ENCODE results near the gene SIAH2.

The SIAH2 gene

DNA sequence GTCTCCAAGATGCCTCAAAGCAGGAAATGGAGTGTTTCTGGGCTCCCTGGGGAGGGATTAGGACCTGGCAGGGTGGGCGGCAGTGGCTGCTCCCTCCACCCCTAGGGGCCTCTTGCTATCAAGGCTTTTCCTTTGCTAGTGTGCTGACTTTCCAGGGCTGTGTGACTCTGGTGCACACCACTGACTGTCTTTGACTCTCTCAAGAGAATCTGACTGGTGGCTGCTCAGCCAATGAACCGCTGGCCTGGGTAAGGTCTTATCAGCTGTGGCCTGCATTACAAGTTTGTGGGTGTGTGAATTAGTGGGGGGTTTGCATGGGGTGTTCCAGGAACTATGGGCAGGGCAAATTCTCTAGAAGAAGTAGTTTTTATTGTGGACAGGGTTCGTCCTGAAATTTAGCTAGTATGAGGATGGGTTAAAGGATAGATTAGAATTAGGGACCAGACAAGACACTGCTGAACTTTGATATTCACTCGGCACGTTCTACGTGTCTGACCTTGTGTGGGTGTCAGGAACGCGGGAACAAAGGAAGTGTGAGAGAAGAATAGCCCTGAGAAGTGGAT is 29.5 kb downstream of the SIAH2 start:
- DNase-seq = no peak

DNA sequence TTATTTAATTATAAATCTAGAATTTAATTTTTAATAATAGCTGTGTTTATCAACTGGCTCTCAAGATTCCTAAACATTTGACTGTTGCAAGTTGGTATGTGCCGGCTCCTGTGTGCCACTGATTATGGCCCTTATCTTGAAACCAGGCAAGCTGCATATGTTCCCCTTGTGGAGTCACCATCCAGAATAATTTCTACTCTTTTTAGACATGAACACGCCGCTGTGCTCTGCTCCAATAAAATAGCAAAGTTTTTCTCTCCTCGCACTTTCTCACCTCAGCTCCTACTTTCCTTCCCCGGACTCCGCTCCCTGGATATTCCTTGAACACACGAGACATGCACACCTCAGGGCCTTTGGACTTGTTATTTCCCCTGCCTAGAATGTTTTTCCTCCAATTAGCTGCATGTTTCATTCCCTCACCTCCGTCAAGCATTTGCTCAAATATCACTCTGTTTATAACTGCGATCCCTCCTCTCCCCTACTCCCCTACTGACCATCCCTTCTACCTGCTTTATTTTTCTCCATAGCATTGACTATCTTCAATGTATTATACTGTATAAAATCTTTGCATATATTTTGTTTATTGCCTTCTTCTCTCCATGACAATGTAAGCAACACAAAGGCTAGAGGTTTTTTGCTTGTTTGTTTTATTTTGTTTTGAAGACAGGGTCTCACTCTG is 33.1 kb downstream of the SIAH2 start:
- DNase-seq = no peak

DNA sequence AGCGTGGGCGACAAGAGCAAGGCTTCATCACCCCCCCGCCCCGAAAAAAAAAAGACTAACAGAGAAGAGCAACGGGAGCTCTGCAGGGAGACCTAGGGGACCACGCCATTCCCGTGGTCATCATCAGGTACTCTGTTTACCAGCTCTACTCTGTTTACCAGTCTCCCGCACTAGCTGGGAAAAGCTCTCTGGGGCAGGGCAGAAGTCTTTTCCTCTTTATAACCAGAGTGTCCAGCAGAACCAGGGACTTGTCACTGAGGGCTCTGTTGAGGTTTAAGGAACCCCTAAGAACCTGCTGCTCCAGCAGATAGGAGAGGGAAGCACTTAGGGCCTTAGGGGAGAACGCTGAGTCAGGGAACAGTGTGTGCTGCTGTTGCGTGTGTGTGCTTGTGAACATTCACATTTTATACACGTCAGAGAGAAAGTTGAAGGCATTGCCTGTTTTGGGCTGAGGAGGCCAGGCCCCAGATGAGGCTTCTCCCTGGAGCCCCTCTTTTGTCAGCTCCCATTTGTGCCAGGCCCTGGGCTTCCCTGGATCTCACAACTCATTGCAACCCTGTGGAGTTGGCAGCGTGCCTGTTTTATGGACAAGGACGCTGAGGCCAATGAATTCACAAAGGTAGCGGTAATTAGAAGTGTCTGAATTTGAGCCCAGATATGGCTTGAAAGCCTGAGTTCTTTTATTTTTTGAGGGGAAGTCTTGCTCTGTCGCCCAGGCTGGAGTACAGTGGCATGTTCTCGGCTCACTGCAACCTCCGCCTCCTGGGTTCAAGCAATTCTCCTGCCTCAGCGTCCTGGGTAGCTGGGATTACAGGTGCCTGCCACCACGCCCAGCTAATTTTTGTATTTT is 35.1 kb downstream of the SIAH2 start:
- no peak for DNase-seq

GRCh38 chr3:150725548-150725947 is 37.4 kb downstream of the SIAH2 start:
- DNase-seq = no peak

DNA sequence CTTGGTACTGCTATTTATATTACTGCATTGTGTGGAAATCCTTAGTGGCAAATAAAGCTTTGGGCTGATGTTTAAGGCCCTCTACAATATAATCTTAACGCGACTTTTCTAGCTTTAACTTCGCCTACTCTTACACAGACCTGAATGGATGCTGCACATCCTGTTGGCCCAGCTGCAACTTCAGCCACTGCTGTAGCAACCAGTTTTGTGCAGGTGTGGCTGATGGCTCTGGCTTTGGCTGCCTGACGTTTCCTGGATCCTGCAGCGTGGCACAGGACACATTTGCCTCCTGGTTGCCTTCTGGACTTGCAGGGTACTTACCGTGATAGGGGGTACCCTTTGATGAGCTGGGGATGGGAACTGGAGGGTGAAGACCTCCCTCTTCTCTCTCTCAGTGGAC is 39.0 kb downstream of the SIAH2 start:
- no peak for DNase-seq

DNA sequence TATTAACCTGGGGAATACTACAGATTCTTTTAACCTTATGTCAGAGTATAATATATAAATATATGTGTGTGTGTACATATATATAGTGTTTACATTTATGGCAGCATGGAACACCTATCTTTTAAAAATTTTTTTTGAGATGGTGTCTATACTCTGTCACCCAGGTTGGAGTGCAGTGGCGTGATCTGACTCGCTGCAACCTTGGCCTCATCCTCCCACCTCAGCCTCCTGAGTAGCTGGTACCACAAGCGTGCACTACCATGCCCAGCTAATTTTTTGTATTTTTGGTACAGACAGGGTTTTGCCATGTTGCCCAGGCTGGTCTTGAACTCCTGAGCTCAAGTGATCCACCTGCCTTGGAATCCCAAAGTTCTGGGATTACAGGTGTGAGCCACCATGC is 40.7 kb downstream of the SIAH2 start:
- no peak for DNase-seq

DNA sequence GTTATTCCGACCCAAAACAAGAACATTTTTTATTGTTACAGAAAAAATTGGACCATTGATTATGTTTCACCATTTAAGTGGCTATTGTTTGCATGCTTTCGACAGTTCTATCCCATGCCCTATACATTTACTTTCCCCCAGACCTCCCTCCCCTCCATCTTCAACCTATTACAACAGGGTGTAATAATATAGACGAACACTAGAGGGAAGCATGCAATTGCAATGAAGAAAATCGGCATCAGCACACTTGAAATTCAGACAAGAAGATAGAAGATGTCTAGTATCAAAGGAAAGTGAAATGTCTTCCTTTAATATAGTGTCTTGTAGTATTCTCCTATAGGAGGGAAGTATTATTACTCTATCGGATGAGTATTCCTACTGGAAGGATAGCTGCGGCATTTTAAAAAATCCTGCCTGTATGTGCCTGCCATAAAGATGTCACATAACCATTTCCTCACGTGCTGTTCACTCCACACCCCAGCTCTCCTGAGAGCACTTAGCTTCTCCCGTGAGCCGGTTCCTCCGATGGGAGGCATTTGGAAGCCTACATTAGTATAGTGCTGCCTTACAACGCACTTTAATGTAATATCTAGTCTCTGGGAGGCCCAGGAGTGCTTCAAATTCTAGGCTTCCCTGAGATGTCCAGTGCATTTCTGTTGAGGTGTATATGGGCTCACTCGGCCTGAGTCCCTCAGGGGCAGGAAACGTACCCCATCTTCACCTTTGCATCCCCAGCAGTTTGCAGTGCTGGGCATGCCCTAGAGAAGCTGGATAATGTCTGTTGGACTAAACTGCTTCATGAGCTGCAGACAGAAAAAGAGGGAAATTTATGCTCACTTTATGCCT is 41.5 kb downstream of the SIAH2 start:
- peak; percentile 47 for DNase-seq

DNA sequence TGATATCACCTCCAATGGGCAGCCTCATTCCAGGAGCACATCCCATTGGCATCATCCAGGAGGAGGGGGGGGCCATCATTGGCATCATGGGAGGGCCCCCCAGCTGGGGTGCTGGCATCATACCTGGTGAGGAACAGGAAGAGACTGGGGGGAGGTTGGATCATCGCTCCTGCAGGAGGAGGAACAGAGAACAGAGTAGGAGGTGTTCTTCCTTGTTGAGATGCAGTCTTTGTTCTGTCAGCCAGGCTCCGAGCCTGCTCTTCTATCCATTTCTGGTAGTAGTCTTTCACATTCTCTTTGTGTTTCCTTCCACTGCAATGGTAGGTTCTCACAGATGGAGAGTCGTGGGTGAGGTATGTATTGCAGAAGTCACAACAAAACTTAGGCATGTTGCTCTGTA is 42.5 kb downstream of the SIAH2 start:
- DNase-seq = no peak

DNA sequence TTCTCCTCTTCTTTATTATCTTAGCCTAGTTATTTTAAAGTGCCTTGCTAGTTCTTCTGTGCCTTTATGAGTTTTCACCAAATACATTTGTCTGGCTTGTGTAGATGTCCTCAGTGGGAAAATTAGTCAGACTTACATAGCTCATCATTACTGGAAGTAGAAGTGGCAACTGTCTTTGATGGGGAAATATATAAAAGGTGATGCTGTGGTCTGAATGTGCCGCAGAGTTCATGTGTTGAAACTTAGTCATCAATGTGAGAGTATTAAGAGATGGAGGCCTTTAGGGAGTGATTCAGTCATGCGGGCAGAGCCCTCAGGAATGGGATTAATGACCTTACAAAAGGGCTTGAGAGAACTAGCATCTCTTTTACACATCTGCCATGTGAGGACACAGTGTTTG is 52.9 kb downstream of the SIAH2 start:
- no peak for DNase-seq

DNA sequence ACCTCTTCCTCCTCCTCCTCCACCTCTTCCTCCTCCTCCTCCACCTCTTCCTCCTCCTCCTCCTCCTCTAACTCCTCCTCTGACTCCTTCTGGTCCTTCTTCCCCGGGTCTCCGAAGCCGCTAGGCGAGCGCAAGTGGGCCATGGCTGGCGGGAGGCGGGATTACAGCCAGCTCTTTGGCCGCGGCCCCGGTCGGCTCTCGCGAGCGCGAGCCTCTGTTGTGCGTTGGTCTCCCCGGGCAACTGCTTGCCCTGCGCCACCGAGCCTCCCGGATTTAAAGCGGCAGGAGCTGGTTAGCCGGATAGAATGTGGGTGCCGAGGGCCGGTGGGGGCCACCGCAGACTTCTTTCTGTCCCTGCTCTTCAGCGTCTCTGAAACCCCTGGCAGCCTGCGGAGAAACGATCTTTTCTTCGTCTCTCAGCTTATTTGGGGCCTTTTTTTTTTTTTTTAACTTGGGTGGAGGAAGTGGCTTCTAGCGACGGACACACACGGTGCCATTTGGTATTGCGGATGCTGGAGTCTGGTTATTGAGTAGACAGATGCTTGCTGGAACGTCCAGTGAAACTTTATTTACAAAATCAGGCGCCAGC is 59.1 kb downstream of the SIAH2 start, which contains the start of gene ERICH6:
ERICH6 (minus strand) TSS at position 165 of the 589 bp plus-strand sequence; CDS start at position 143, 22 bp downstream.
- DNase-seq = peak; percentile 80

DNA sequence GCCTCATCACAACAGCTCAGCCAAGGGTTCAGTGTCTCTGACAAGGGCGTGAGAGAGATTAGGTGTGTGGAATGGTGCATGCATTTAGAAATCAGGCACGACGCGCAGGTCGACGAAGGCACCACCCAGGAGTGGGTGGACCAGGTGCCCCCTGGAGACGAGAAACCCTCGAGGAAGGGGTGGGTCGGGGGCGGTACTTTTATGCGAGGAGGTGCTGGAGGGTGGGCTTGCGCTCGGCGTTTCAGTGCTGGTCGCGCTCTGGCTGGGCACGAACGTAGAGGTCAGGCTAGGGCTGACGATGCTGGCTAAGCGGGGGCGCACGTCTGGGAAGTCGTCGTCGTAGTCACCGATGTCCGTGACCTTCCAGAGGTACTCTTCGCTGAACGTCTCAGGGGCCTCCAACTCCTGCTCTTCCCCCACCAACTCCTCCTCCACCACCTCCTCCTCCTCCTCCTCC is 59.6 kb downstream of the SIAH2 start:
- DNase-seq = no peak

- DNase-seq = no peak
Observed at GRCh38 chr3:150699068-150699639, 63.8 kb downstream of the SIAH2 start.

DNA sequence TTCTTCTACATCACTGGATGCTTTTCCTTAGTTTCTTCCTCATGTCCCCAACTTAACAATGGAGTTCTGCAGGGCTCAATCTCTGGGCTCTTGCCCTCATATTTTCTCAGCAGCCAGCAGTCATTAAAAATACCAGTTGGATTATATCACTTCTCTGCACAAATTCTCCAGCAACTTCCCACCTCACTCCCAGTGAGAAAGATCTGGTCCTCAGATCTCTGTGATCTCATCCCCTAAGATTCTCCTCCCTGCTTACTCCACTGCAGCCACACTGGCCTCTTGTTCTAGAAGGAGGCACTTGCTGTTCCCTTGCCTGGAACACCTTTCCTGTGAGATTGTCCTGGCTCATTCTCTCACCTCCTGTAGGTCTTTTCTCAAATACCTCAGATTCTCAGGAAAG is 65.3 kb downstream of the SIAH2 start:
- DNase-seq = no peak

GRCh38 chr3:150691414-150692040 is 71.4 kb downstream of the SIAH2 start:
- no peak for DNase-seq

Measured in NCI-H2171 (cell line).